Measurements from ENCODE around the gene TACC2. TPM values are rescaled to one million over a fixed set of nuclear protein-coding genes. Genes with fewer than 3 reads are reported as not detected.

The TACC2 gene
- total RNA-seq, 6 experiments from 2014 or later = 16.2 to 21.1 (median 18.8) TPM

GRCh38 chr10:122034149-122034756, 45.3 kb downstream of the TACC2 start:
- Histone ChIP-seq H3K4me1 (no peaks in the 10 kb centered on the region), H3K4me3 (no peak overlapping the region), H3K27ac (no peak overlapping the region), H3K9me3 (no peaks in the 10 kb centered on the region), H3K27me3 (no peaks in the 10 kb centered on the region), H3K36me3 (no peaks in the 10 kb centered on the region)
- DNase-seq (no peak), ATAC-seq (no peak)
- TF ChIP-seq POLR2A (IDR thresholded peaks at IDR 0.05) = no peak
- TF ChIP-seq CTCF (IDR thresholded peaks at IDR 0.05) = no peak
- WGBS (ENCODE audit: insufficient coverage, low coverage, low lambda C conversion rate, missing lambda C conversion rate) = 52% methylated on average over 2 of the region's 6 CpGs
- intact Hi-C loops (cut with DNase I) = no loop called here

- 87% methylated on average over 4 of the region's 8 CpGs for WGBS (ENCODE audit: insufficient coverage, low coverage, low lambda C conversion rate, missing lambda C conversion rate)
- Histone ChIP-seq H3K4me3 (no peak overlapping the region), H3K9me3 (no peaks in the 10 kb centered on the region), H3K36me3 (no peaks in the 10 kb centered on the region), H3K27me3 (no peaks in the 10 kb centered on the region), H3K27ac (no peak overlapping the region), H3K4me1 (peaks cover 0 to 6% (median 0%) of the 10 kb centered on the region in 4 donors)
- TF ChIP-seq POLR2A (IDR thresholded peaks at IDR 0.05) = no peak
- no peak for TF ChIP-seq CTCF (IDR thresholded peaks at IDR 0.05)
- no peak for DNase-seq
- no peak for ATAC-seq
- intact Hi-C loops (cut with DNase I) = loop anchor here in 1 of 2 donors (10.0 kb wide), 1 partner anchor 56 kb away; the partner anchor contains the start of gene TACC2
Measured at GRCh38 chr10:122040786-122041185, 51.8 kb downstream of the TACC2 start.

GRCh38 chr10:122042836-122043235, 53.9 kb downstream of the TACC2 start:
- Histone ChIP-seq H3K4me3 (no peak overlapping the region), H3K27ac (no peak overlapping the region), H3K9me3 (no peaks in the 10 kb centered on the region), H3K4me1 (peaks cover 0 to 6% (median 0%) of the 10 kb centered on the region in 4 donors), H3K36me3 (no peaks in the 10 kb centered on the region), H3K27me3 (no peaks in the 10 kb centered on the region)
- TF ChIP-seq CTCF (IDR thresholded peaks at IDR 0.05) (no peak), POLR2A (IDR thresholded peaks at IDR 0.05) (no peak)
- WGBS (ENCODE audit: insufficient coverage, low coverage, low lambda C conversion rate, missing lambda C conversion rate) = 100% methylated on average over 1 of the region's 1 CpG
- DNase-seq (no peak), ATAC-seq (no peak)
- intact Hi-C loops (cut with DNase I) = loop anchor here in 1 of 2 donors (10.0 kb wide), 1 partner anchor 58 kb away; the partner anchor contains the start of gene TACC2

- ATAC-seq (peak; percentile 65 to 75 (median 74)), DNase-seq (peak in 1 of 3 donors; percentile 62)
- TF ChIP-seq CTCF (IDR thresholded peaks at IDR 0.05) = no peak
- TF ChIP-seq POLR2A (IDR thresholded peaks at IDR 0.05) = no peak
- Histone ChIP-seq H3K27ac (peak overlapping the region in 2 of 3 donors; percentile 72 to 74), H3K9me3 (no peaks in the 10 kb centered on the region), H3K4me1 (peaks cover 0 to 6% (median 0%) of the 10 kb centered on the region in 4 donors), H3K36me3 (no peaks in the 10 kb centered on the region), H3K27me3 (no peaks in the 10 kb centered on the region), H3K4me3 (peak overlapping the region in 1 of 3 donors; percentile 23)
- 64% methylated on average over 12 of the region's 13 CpGs for WGBS (ENCODE audit: insufficient coverage, low coverage, low lambda C conversion rate, missing lambda C conversion rate)
- intact Hi-C loops (cut with DNase I) = loop anchor here in 1 of 2 donors (10.0 kb wide), 1 partner anchor 59 kb away; the partner anchor contains the start of gene TACC2
Measured at GRCh38 chr10:122044045-122044661, 55.2 kb downstream of the TACC2 start.
